HG03025 (cell line): ENCODE results near the gene LDB1.
A peak's percentile ranks its signal among the peaks of the same experiment; 100 is the strongest.

Source experiments
- ATAC-seq: cut with Tn5 transposase; IDR thresholded peaks from one replicate; pipeline ENCODE4 v1.9.1; 2021; ENCODE audit warnings: mild to moderate bottlenecking, moderate library complexity; ENCODE audit not compliant: unreplicated experiment, low FRiP score

The LDB1 gene

GRCh38 chr10:102139281-102140110 lies 19.3 kb upstream of the LDB1 start:
- ATAC-seq: no peak

- ATAC-seq: no peak
Observed at GRCh38 chr10:102135956-102136526, 15.9 kb upstream of the LDB1 start.

DNA sequence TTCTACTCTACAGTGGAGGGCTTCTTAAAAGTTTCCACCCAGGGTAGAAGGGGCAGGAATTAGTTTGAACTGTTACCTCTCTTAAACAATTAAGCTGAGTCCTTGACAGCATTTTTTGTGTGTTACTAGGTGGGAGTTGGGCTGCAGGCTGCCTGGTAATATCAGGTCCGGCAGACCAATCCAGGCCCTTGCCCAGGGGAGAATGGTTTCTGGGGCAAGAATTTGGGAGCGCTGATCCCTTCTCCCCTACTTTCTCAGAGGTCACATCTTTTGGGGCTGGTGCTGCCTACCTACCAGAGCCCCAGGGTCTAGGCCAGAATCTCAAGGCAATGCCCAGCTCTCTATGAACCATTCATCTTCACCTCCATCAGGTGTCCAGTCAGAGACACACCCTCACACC lies 14.2 kb upstream of the LDB1 start:
- no peak for ATAC-seq

GRCh38 chr10:102133373-102134195 lies 13.4 kb upstream of the LDB1 start:
- ATAC-seq: peak; percentile 5

- peak; percentile 85 for ATAC-seq
Observed at GRCh38 chr10:102132563-102133372, 12.6 kb upstream of the LDB1 start, which contains the start of gene PPRC1. PPRC1 (plus strand) TSS chr10:102133040; CDS start chr10:102133069, 29 bp downstream.

DNA sequence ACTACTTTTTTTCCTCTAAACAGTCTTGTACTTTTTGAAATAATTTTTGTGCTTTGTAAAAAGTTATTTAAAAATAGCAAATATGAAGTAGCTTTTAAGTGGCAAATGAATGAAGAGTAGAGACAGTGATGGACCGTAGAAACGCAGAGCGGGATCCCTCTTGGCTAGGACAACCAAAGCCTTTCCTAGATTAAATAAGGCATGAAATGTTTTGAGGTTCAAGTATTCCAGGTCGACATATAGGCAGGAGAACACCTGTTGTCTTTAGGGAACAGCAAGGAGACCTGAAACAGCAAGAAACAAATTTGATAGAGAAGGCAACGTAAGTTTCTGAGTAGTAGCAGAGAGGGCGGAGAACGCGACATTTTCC lies 12.0 kb upstream of the LDB1 start:
- no peak for ATAC-seq

GRCh38 chr10:102131286-102132170 lies 11.4 kb upstream of the LDB1 start:
- no peak for ATAC-seq

GRCh38 chr10:102123223-102123622 lies 3.1 kb upstream of the LDB1 start:
- no peak for ATAC-seq

- no peak for ATAC-seq
Observed at GRCh38 chr10:102122450-102122849, 2.3 kb upstream of the LDB1 start.

GRCh38 chr10:102121739-102122372 lies 1.7 kb upstream of the LDB1 start:
- ATAC-seq: no peak

DNA sequence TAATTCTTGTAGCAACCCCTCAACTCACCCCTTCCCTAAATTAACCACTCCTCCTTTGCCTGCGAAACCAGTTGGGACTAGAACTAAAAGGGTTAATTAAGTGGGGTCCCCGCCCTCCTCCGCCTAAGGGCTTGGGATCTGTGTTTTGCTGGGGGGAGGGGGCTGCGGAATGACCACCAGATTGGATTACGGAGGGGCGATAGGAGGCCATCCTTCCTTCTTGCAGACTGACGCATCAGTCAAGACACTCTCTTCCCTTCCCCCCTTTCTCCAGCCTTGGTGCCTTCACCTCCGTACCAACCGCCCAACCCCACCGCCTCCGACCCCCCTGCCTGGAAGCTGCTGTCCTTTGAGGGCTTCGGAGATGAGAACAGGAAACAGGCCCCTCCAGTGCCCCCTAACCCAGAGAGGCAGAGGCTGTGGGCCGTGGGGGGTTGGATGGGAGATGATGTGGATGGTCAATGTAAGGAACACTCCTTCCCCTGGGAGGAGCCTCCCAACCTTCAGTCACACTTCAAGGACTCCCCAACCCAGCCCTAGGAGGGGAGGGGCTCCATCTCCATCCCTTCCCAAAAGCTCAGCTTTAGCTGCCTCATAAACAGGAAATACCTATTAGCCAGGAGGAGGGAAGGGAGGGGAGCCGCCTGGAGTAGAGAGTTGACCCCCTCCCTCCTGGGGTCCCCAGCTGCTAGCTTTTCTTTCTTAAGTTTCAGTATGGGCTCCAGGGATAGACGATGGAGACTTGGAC lies 997 bp upstream of the LDB1 start:
- ATAC-seq: no peak

GRCh38 chr10:102119417-102120141 lies 589 bp downstream of the LDB1 start:
- ATAC-seq: no peak

- ATAC-seq: no peak
Observed at GRCh38 chr10:102118867-102119266, 1.3 kb downstream of the LDB1 start.

DNA sequence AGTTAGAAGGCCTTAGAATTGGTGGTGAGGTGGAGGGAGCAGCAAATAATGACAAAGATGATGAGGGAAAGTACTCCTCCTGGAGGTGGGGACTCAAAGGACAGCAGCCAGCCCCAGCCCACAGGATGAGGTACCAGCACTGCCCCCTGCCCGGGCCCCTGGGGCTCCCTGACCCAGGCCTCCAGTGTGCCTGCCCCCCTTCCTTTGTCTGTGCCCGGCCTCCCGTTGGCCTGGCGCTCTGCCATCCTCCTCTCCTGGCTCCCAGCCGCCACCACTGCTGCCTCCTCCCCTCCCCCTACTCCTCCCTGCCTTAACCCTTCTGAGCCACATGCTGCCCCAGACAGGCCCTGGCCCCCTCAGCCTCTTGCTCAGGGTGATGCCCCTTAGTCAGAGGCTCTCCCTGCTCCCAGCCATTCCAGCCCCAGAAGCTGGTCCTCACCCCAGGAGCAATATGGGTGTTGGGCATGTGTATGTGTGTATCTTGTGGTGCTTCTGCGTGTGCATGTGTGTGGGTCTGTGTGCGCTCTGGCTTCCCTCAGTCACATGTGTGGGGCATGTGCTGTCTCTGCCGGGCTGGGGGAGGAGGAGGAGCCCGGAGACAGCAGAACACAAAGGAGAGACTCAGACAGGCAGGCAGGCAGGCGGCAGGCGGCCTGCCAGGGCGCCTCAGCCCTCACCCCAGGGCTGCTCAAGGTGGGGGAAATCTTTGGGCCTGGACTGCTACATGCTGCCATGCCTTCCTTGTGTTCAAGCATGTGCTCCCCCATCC lies 2.6 kb downstream of the LDB1 start:
- no peak for ATAC-seq

DNA sequence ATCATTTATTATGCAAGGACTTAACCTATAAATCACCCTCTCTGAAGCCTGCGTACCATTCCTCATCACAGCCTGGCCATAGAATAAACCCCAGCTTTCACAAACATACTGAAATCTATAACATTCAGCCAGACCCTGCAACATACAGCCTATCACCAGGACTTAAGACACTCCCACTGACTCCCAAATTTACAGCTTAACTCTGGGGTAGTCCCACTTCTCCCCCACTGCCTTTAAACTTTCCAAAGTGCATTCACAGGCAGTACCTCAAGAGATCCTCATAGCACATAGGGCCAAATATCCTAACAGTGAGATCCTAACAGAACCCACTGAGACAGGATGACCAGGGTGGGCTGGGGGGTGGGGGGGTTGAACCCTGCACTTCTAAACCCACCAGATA lies 3.5 kb downstream of the LDB1 start:
- no peak for ATAC-seq

- ATAC-seq: no peak
Observed at GRCh38 chr10:102115775-102116174, 4.4 kb downstream of the LDB1 start.
